Mesendoderm (in vitro differentiated cells): ENCODE measurements around the gene LGALSL.

Source experiments
- DNase-seq: peaks from one replicate; pipeline ENCODE4 v3.0.0; 2013
- H2AK5ac ChIP-seq: 2 replicates; pipeline ENCODE4 v1.6.1; 2013; ENCODE audit warnings: low read length, inconsistent platforms
- H2BK120ac ChIP-seq: 2 replicates; pipeline ENCODE4 v1.6.1; 2013; ENCODE audit warnings: low read depth, mild to moderate bottlenecking, low read length, moderate library complexity, mixed read lengths
- H2BK15ac ChIP-seq: replicated peaks from 2 replicates; pipeline ENCODE4 v1.6.1; 2013; ENCODE audit warnings: low read depth, mild to moderate bottlenecking, moderate library complexity
- H2BK5ac ChIP-seq: 2 replicates; pipeline ENCODE4 v1.6.1; 2013; ENCODE audit warnings: low read length, inconsistent platforms
- H3K18ac ChIP-seq: 2 replicates; pipeline ENCODE4 v1.6.1; 2013; ENCODE audit warnings: mild to moderate bottlenecking, low read length, mixed read lengths
- H3K23ac ChIP-seq: one replicate; pipeline ENCODE4 v1.6.1; 2013; ENCODE audit warnings: low read length
- H3K27ac ChIP-seq: 2 replicates; pipeline ENCODE4 v1.5.1; 2013; ENCODE audit warnings: low read depth, mild to moderate bottlenecking, inconsistent platforms, low read length, moderate library complexity
- H3K27me3 ChIP-seq: 2 replicates; pipeline ENCODE4 v1.6.1; 2013; ENCODE audit warnings: low read length, control low read depth, mild to moderate bottlenecking, inconsistent platforms; ENCODE audit not compliant: insufficient read depth, poor library complexity
- H3K36me3 ChIP-seq: 2 replicates; pipeline ENCODE4 v1.6.1; 2013; ENCODE audit warnings: low read length, inconsistent platforms; ENCODE audit not compliant: control insufficient read depth, insufficient read depth
- H3K4ac ChIP-seq: one replicate; pipeline ENCODE4 v1.6.1; 2013; ENCODE audit warnings: low read depth, mild to moderate bottlenecking, low read length, moderate library complexity
- H3K4me1 ChIP-seq: 2 replicates; pipeline ENCODE4 v1.6.1; 2013; ENCODE audit warnings: low read depth, low read length, inconsistent platforms; ENCODE audit not compliant: control insufficient read depth
- H3K4me2 ChIP-seq: 2 replicates; pipeline ENCODE4 v1.6.1; 2013; ENCODE audit warnings: low read length
- H3K4me3 ChIP-seq: 2 replicates; pipeline ENCODE4 v1.5.1; 2013; ENCODE audit warnings: mild to moderate bottlenecking, low read length
- H3K56ac ChIP-seq: one replicate; pipeline ENCODE4 v1.6.1; 2013; ENCODE audit warnings: low read length
- H3K79me1 ChIP-seq: 2 replicates; pipeline ENCODE4 v1.6.1; 2013; ENCODE audit warnings: low read length, inconsistent platforms
- H3K79me2 ChIP-seq: 2 replicates; pipeline ENCODE4 v1.6.1; 2013; ENCODE audit warnings: mild to moderate bottlenecking, low read length; ENCODE audit not compliant: control insufficient read depth, insufficient read depth
- H3K9ac ChIP-seq: 2 replicates; pipeline ENCODE4 v1.6.1; 2013; ENCODE audit warnings: low read length, inconsistent platforms
- H4K5ac ChIP-seq: one replicate; pipeline ENCODE4 v1.6.1; 2013; ENCODE audit warnings: low read length
- H4K8ac ChIP-seq: one replicate; pipeline ENCODE4 v1.6.1; 2013; ENCODE audit warnings: low read depth, mild to moderate bottlenecking, control low read depth, low read length, moderate library complexity
- WGBS: extraction: QIAGEN DNeasy Blood & Tissue Kit; methylation state at CpG from one replicate; pipeline ENCODE4 v1.1.7; 2013; ENCODE audit warnings: low lambda C conversion rate, missing lambda C conversion rate; ENCODE audit not compliant: insufficient coverage; ENCODE audit errors: extremely low coverage; 5-methylcytosine and 5-hydroxymethylcytosine counted together

Gene LGALSL

DNA sequence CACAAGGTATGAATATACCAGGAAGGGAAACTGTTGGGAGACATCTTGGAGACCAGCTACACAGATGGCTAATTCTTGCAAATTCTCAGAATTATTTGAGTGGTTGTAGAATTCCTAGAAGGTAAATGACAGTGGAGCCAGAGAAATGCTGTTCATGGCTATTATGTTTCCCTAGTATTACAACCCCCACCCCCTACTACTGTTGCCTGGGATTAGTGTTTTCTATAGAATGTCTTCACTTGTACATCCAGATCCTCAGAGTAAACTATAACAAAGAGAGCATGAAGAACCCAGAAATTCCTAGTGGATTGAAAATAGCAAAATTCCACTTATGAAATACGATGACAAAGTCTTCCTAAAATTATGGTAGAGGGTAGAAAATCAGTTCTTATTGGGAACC is 15.3 kb downstream of the LGALSL start:
- no CpG with 5 or more reads among the region's 1 CpG for WGBS
- H3K27ac ChIP-seq, result no peak overlapping the region
- no peaks in the 10 kb centered on the region for H3K4me1 ChIP-seq
- no peak overlapping the region for H3K4me2 ChIP-seq
- no peaks in the 10 kb centered on the region for H3K79me2 ChIP-seq
- no peak overlapping the region for H4K5ac ChIP-seq
- no peak overlapping the region for H2BK5ac ChIP-seq
- no peak overlapping the region for H3K4me3 ChIP-seq
- H3K23ac ChIP-seq, result no peak overlapping the region
- no peak overlapping the region for H2BK15ac ChIP-seq
- no peaks in the 10 kb centered on the region for H3K79me1 ChIP-seq
- H3K18ac ChIP-seq, result no peak overlapping the region
- H3K56ac ChIP-seq, result no peak overlapping the region
- no peak overlapping the region for H3K4ac ChIP-seq
- no peak overlapping the region for H2AK5ac ChIP-seq
- H3K36me3 ChIP-seq, result no peaks in the 10 kb centered on the region
- no peak overlapping the region for H2BK120ac ChIP-seq
- H3K27me3 ChIP-seq, result no peaks in the 10 kb centered on the region
- H3K9ac ChIP-seq, result no peak overlapping the region
- no peak overlapping the region for H4K8ac ChIP-seq
- DNase-seq, result no peak

DNA sequence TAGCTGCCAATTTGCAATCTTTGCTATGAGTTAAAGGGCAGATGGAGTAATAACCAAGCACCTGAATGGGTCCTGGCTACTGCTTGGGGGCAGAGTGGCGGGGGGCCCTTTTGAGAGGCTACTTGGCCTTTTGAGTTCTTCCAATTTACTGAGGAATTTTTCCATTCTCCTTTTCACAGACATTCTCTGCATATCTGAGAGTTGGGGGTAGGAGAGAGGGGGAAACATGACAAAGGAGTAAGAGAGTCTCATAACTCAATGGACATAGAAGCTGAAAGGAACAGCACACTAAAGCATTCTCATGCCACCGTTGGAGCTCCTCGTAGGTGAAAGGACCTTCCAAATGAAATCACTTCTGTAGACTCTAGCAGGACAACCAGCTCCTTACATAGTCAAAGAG is 16.1 kb downstream of the LGALSL start:
- WGBS, result no CpG with 5 or more reads among the region's 3 CpGs
- H3K79me1 ChIP-seq, result no peaks in the 10 kb centered on the region
- no peak overlapping the region for H3K23ac ChIP-seq
- no peak overlapping the region for H3K4me3 ChIP-seq
- no peaks in the 10 kb centered on the region for H3K4me1 ChIP-seq
- H3K79me2 ChIP-seq, result no peaks in the 10 kb centered on the region
- no peak overlapping the region for H3K18ac ChIP-seq
- H3K4ac ChIP-seq, result no peak overlapping the region
- no peak overlapping the region for H3K9ac ChIP-seq
- H3K56ac ChIP-seq, result no peak overlapping the region
- no peak overlapping the region for H2BK15ac ChIP-seq
- no peak for DNase-seq
- no peak overlapping the region for H2AK5ac ChIP-seq
- no peak overlapping the region for H2BK120ac ChIP-seq
- H3K36me3 ChIP-seq, result no peaks in the 10 kb centered on the region
- H4K8ac ChIP-seq, result no peak overlapping the region
- H3K27me3 ChIP-seq, result no peaks in the 10 kb centered on the region
- H3K27ac ChIP-seq, result no peak overlapping the region
- no peak overlapping the region for H3K4me2 ChIP-seq
- no peak overlapping the region for H4K5ac ChIP-seq
- H2BK5ac ChIP-seq, result no peak overlapping the region

DNA sequence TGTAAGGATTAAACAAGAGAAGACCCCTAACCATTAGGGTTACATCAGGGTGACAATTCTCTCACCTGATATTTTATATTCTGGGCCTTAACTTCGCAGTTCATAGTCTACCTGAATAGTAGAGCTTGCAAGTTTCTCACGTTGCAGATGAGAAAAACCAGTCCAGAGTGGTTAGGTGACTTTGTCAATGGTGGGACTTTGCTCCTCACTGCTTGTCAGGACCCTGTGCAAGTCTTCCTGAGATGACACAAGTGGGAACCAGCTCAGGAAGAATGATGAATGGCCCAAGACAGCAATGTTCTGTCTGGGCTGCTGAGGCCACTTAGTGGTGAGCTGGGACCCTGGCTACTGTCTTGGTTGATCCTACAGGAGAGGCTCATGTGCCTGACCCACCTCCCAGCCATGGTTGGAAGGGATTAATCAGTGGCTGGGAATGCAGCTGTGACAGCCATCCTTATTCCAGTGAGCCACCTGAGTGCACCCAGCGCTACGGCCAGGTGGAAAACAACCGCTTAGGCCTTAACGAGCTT is 16.9 kb downstream of the LGALSL start:
- Histone ChIP-seq H3K4ac (no peak overlapping the region), H2BK120ac (no peak overlapping the region), H3K36me3 (no peaks in the 10 kb centered on the region), H3K56ac (no peak overlapping the region), H3K4me2 (no peak overlapping the region), H3K18ac (no peak overlapping the region), H2BK15ac (no peak overlapping the region), H3K79me2 (no peaks in the 10 kb centered on the region), H2AK5ac (no peak overlapping the region), H3K4me1 (no peaks in the 10 kb centered on the region), H2BK5ac (no peak overlapping the region), H3K27me3 (no peaks in the 10 kb centered on the region), H3K4me3 (no peak overlapping the region), H4K5ac (no peak overlapping the region), H3K79me1 (no peaks in the 10 kb centered on the region), H4K8ac (no peak overlapping the region), H3K9ac (no peak overlapping the region), H3K27ac (no peak overlapping the region), H3K23ac (no peak overlapping the region)
- WGBS, result no CpG with 5 or more reads among the region's 6 CpGs
- DNase-seq, result peak; percentile 58

DNA sequence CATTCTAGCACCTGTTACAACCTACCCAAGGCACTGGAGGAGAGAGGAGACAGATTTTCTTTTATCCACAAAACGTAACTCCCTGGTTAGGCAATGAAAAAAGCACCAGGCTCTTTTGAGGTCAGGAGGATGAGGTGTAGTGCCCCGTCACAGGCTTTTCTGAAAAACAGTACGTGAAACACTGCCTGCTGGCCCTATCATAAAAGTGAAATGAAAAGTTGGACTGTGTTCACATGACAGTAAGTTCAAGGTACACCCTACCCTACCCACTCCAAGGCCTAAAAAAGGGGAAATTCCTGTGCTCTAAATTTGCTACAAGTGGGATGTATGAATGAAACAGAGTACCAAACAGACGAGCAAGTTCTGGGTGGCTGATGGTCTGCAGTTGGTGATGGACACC is 17.6 kb downstream of the LGALSL start:
- no peak overlapping the region for H3K56ac ChIP-seq
- no peak overlapping the region for H2AK5ac ChIP-seq
- no peak overlapping the region for H3K9ac ChIP-seq
- no peak overlapping the region for H3K23ac ChIP-seq
- no peak overlapping the region for H3K4me3 ChIP-seq
- H2BK120ac ChIP-seq, result no peak overlapping the region
- H4K5ac ChIP-seq, result no peak overlapping the region
- H2BK5ac ChIP-seq, result no peak overlapping the region
- no peak overlapping the region for H3K27ac ChIP-seq
- no peaks in the 10 kb centered on the region for H3K27me3 ChIP-seq
- no peak overlapping the region for H3K4me2 ChIP-seq
- H3K4me1 ChIP-seq, result no peaks in the 10 kb centered on the region
- H3K79me2 ChIP-seq, result no peaks in the 10 kb centered on the region
- H3K18ac ChIP-seq, result no peak overlapping the region
- no peaks in the 10 kb centered on the region for H3K36me3 ChIP-seq
- DNase-seq, result no peak
- H3K79me1 ChIP-seq, result no peaks in the 10 kb centered on the region
- no peak overlapping the region for H4K8ac ChIP-seq
- no peak overlapping the region for H3K4ac ChIP-seq
- H2BK15ac ChIP-seq, result no peak overlapping the region
- WGBS, result no CpG with 5 or more reads among the region's 4 CpGs

DNA sequence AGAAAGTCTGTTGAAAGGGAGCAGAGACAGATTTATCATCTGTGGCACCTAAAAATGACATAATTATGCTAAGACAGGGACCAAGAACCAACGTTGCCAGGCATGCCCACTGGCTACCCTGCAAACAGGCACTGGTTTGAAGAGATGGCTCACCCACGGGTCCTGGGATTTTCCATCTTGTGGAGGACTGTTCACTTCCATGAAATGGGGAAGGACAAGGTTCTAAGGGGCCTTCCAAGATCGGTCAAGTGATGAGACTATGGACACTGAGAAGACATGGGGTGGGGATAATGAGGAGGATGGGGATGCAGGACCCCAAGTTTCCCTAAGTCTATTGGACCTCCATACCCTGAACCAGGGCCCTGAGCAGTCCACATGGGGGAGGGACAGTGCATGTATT is 18.9 kb downstream of the LGALSL start:
- no peak overlapping the region for H3K56ac ChIP-seq
- no peaks in the 10 kb centered on the region for H3K4me1 ChIP-seq
- H3K23ac ChIP-seq, result no peak overlapping the region
- H3K4me2 ChIP-seq, result no peak overlapping the region
- H3K9ac ChIP-seq, result no peak overlapping the region
- H3K4ac ChIP-seq, result no peak overlapping the region
- no peak overlapping the region for H2AK5ac ChIP-seq
- H3K79me1 ChIP-seq, result no peaks in the 10 kb centered on the region
- no peak overlapping the region for H2BK15ac ChIP-seq
- no peaks in the 10 kb centered on the region for H3K27me3 ChIP-seq
- no peak overlapping the region for H2BK120ac ChIP-seq
- H3K4me3 ChIP-seq, result no peak overlapping the region
- no peaks in the 10 kb centered on the region for H3K36me3 ChIP-seq
- no CpG with 5 or more reads among the region's 3 CpGs for WGBS
- no peak overlapping the region for H3K27ac ChIP-seq
- H4K8ac ChIP-seq, result no peak overlapping the region
- no peak for DNase-seq
- no peaks in the 10 kb centered on the region for H3K79me2 ChIP-seq
- no peak overlapping the region for H2BK5ac ChIP-seq
- no peak overlapping the region for H4K5ac ChIP-seq
- no peak overlapping the region for H3K18ac ChIP-seq

DNA sequence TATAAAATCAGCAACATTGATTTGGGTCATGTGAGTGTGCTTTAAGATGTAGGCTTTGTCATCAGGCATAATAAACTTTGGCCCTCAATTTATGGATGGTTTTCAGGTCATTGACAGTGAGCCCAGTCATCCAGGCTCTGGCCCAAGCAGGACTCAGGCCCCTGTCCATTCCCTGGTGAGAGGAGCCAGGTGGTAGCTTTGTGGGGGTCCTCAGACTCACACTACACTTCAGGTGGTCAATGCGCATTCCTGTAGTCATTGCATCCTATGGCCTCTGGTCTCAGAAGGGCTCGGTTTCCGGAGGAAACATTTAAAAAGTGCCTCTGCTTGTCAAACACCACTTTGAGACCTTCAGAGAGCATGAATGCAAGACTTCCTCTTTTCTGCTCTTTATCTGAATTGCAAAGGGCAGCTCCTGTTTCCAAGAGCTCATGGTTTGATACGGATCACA is 20.2 kb downstream of the LGALSL start:
- no CpG with 5 or more reads among the region's 4 CpGs for WGBS
- Histone ChIP-seq H3K79me2 (no peaks in the 10 kb centered on the region), H2BK120ac (no peak overlapping the region), H3K4me3 (no peak overlapping the region), H3K18ac (no peak overlapping the region), H2BK5ac (no peak overlapping the region), H3K9ac (no peak overlapping the region), H3K79me1 (no peaks in the 10 kb centered on the region), H3K56ac (no peak overlapping the region), H3K27ac (no peak overlapping the region), H4K8ac (no peak overlapping the region), H3K23ac (no peak overlapping the region), H2BK15ac (no peak overlapping the region), H4K5ac (no peak overlapping the region), H3K36me3 (no peaks in the 10 kb centered on the region), H2AK5ac (no peak overlapping the region), H3K4me1 (no peaks in the 10 kb centered on the region), H3K4me2 (no peak overlapping the region), H3K27me3 (no peaks in the 10 kb centered on the region), H3K4ac (no peak overlapping the region)
- no peak for DNase-seq
